Lower lobe of right lung (tissue), 2 donors: ENCODE data around the gene RAB21. TPM values are rescaled to one million over a fixed set of nuclear protein-coding genes. Genes with fewer than 3 reads are reported as not detected.

Source experiments
- ATAC-seq, 2 donors: fragments of 200-7000 bp; cut with Tn5 transposase; one replicate each; pipeline ENCODE4 v1.9.1; 2020 to 2022; ENCODE audit warnings: mild to moderate bottlenecking in 2 of 2, moderate library complexity in 2 of 2
- DNase-seq: peaks from one replicate; pipeline ENCODE4 v3.0.0-alpha.2; 2020
- H3K27ac ChIP-seq: fragments of 200-600 bp; one replicate; pipeline ENCODE4 v1.8.0; 2022
- H3K27me3 ChIP-seq: fragments of 200-600 bp; one replicate; pipeline ENCODE4 v1.8.0; 2022; ENCODE audit warnings: low read depth
- H3K36me3 ChIP-seq: fragments of 200-600 bp; one replicate; pipeline ENCODE4 v1.8.0; 2022; ENCODE audit warnings: mild to moderate bottlenecking
- H3K4me1 ChIP-seq: fragments of 200-600 bp; one replicate; pipeline ENCODE4 v1.8.0; 2022
- H3K4me3 ChIP-seq: fragments of 200-600 bp; one replicate; pipeline ENCODE4 v1.8.0; 2022; ENCODE audit warnings: mild to moderate bottlenecking
- H3K9me3 ChIP-seq: fragments of 200-600 bp; one replicate; pipeline ENCODE4 v1.8.0; 2022
- CTCF ChIP-seq: fragments of 200-600 bp; IDR thresholded peaks from one replicate; pipeline ENCODE4 v1.8.0; 2022; ENCODE audit warnings: antibody characterized with exemption, mild to moderate bottlenecking
- intact Hi-C: fragments of 100-400 bp; cut with DNase I; formaldehyde crosslinking; loops from one replicate; pipeline ENCODE4 v1.11.0; 2022
- total RNA-seq: library from RNA; stranded (reverse); fragmentation: NEBNext Ultra II Directional; extraction: Animal tissue kit (Norgen Biotek cat#: 25700); gene quantifications from one replicate; pipeline ENCODE4 v1.2.1, GENCODE V29; 2021
- donor health status: DM: no; HTN: yes; CAD: no; lungs with severe emphysema.

RAB21 gene
- total RNA-seq, 1 donor from 2014 or later, result 67.1 TPM

DNA sequence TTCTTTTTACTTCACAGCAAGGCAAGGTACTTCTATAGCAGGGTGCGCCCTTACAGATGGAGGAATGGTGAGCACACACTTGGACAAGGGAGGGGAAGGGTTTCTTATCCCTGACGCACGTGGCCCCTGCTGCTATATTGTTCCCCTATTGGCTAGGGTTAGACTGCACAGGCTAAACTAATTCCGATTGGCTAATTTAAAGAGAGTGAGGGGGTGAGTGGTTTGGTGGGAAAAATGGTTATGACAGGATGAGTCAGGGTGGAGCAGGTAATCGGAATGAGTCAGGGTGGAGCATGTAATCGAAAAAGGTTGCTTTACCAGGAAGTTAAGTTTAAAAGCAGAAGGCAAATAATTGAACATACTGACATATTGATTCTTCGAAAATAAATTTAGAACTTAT lies 23.7 kb upstream of the RAB21 start:
- ATAC-seq (no peak), DNase-seq (no peak)
- no peak overlapping the region for H3K27ac ChIP-seq
- no peaks in the 10 kb centered on the region for H3K9me3 ChIP-seq
- H3K4me3 ChIP-seq, result no peak overlapping the region
- H3K36me3 ChIP-seq, result no peaks in the 10 kb centered on the region
- no peak for TF ChIP-seq CTCF
- H3K27me3 ChIP-seq, result no peaks in the 10 kb centered on the region
- intact Hi-C loops, result no loop called here
- H3K4me1 ChIP-seq, result no peaks in the 10 kb centered on the region

GRCh38 chr12:71731439-71732356 lies 23.0 kb upstream of the RAB21 start:
- no peaks in the 10 kb centered on the region for H3K27me3 ChIP-seq
- H3K36me3 ChIP-seq, result no peaks in the 10 kb centered on the region
- H3K4me3 ChIP-seq, result no peak overlapping the region
- intact Hi-C loops, result no loop called here
- TF ChIP-seq CTCF, result no peak
- ATAC-seq (no peak), DNase-seq (no peak)
- no peaks in the 10 kb centered on the region for H3K4me1 ChIP-seq
- no peaks in the 10 kb centered on the region for H3K9me3 ChIP-seq
- H3K27ac ChIP-seq, result no peak overlapping the region

- Histone ChIP-seq H3K27me3 (no peaks in the 10 kb centered on the region), H3K4me3 (no peak overlapping the region), H3K36me3 (no peaks in the 10 kb centered on the region), H3K9me3 (no peaks in the 10 kb centered on the region), H3K4me1 (no peaks in the 10 kb centered on the region), H3K27ac (no peak overlapping the region)
- no peak for TF ChIP-seq CTCF
- ATAC-seq (no peak), DNase-seq (no peak)
- intact Hi-C loops, result no loop called here
Measured at GRCh38 chr12:71732357-71732712, 22.3 kb upstream of the RAB21 start.

DNA sequence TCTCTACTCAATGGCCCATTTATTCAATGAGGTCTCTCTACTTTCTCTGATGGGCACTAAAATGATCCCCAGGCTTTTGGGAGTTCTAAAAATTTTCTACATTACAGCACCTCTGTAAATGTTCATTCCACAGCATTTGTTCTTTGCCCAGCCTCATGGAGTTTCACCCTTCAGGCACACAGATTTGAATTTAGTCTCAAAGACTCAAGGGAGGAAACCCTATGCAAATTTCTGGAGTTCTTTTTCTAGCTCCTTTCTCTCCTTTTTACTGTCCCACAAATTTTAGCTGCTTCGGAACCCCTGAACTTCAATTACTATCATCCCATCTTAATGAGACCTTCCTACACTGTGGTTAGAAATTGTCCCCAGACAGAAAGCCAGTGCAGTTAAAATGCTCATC lies 17.5 kb upstream of the RAB21 start:
- Histone ChIP-seq H3K4me3 (no peak overlapping the region), H3K4me1 (no peaks in the 10 kb centered on the region), H3K9me3 (no peaks in the 10 kb centered on the region), H3K27me3 (no peaks in the 10 kb centered on the region), H3K36me3 (no peaks in the 10 kb centered on the region), H3K27ac (no peak overlapping the region)
- ATAC-seq (no peak), DNase-seq (no peak)
- TF ChIP-seq CTCF, result no peak
- intact Hi-C loops, result no loop called here

DNA sequence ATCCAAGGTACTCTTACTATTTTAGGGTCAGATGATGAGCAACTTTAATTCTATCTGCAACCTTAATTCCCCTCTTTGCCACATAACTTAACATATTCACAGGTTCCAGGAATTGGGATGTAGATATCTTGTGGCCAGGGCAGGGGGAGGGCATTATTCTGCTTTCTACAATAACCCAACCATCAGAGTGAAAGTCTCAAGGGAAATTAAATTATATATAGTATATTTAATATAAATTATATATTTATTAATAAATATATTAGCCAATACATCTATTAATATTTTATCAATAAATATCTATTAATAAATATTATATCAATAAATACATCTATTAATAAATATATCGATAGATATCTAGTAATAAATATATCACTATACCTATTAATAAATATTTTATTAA lies 11.7 kb upstream of the RAB21 start:
- Histone ChIP-seq H3K4me1 (no peaks in the 10 kb centered on the region), H3K27ac (no peak overlapping the region), H3K4me3 (no peak overlapping the region), H3K27me3 (no peaks in the 10 kb centered on the region), H3K36me3 (no peaks in the 10 kb centered on the region), H3K9me3 (no peaks in the 10 kb centered on the region)
- intact Hi-C loops, result no loop called here
- no peak for ATAC-seq
- no peak for TF ChIP-seq CTCF
- no peak for DNase-seq
